Eye (tissue), 1 donor: ENCODE data around the gene NRAP.

Source experiments
- DNase-seq: peaks from one replicate; pipeline ENCODE4 v3.0.0-alpha.2; 2015

Gene NRAP

DNA sequence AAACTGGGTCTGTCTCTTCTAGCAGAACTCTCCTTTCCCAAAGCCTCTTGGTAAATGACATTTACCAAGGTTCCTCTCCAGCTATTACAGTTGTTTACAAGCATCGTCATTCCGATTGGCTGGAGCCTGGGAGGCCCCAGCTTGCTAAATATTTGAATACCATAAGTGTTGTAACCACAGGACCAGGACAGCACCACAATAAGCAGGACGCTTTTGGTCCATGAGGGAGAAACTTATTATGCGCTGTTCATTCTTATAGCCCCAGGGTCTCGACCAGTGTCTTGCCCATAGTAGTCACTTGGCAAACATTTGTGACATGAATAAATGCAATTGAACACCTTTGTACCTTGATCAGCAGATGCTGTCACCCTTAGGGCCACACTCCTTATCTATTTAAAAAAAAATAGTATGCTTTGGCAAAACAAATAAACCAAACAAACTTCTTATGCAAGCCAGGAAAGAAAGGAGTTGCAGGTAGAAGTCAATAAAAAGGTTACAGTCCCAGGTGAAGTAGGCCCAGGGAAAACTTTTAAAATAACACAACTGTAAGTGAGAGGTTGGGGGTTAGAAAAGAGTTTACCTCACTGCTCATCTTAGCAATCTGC lies 32.8 kb downstream of the NRAP start:
- DNase-seq: no peak

DNA sequence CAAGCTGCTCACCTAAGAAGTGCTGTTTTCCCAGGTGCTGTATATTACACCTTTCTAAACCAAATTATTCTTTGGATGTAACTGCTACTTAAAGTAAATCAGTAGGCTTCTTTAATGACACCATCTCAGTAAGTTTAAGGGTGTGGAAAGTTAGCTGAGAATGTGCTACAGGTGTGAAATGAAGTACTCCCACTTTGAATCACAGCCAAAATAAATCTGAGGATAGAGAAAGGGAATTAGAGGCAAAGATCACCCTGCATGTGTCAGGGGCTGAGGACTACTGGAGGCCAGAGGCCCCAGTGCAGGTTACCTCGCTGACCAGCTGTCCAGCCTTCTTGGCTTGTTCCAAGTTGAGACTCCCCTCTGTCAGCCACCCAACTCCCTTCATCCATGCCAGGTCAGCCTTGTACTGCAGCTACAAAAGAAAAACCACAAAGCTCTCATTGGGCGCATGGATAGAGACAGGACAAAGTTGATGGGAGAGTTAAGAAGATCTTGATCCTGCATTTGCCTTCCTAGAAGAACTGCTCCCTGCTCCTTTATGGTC lies 35.2 kb downstream of the NRAP start:
- no peak for DNase-seq

- DNase-seq: no peak
Measured at GRCh38 chr10:113627836-113628235, 36.0 kb downstream of the NRAP start.

DNA sequence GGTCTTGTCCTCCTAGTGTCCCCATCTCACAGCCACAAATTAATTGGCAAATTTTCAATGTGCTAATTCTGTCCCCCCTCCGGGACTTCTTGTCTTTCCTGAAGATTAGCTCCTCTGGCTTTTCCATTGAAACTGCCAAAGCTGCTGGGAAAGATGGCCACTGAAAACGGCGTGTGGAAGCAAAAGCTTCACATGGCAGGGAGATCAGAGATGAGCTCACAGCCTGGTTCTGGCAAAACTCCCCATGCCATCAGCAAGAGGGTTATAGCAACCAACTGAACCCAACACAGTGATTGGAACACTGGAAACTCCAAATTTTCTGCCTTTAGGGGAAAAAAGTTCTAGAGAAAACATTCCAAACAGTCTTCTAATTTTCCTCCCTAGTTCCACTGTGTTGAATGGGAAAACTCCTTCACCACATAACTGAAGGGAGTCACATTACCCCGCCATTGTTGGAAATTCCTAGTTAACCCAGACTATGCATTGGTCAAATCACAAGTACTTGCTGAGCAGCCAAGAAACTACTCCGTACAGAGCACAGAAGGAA lies 37.0 kb downstream of the NRAP start:
- no peak for DNase-seq

DNA sequence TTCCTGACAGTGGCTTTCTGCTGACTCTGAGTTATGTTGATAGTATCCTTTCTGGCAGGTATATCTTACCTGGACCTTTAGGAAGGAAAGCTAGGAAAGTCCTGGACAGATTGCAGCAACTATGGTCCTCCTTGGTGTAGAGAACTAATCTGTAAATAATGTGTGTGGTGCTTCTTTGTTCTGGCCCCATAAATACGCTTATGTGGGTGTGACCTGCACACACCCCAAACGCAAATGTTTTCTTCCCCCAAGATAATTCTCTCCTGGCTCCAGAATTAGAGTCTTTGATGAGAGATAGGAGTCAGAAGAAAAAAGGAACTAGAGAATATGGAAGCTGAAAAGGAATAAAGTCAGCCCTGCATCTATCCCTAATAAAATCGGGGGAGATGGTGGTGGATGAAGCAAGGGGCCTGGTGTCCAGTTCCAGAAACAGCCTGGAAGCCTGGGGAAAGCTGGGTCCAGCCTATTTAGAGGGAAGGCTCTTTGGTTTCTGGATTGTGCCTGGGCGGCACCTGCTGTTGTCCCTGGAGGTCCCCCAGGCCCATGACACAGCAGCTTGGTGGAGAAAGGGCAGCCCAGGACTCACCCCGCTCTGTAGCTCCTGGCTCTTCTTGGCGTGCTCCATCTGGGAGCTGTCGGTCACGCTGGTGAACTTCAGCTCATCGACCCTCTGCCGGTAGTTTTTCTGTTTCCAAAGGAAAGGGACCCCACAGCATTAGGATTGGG lies 38.2 kb downstream of the NRAP start:
- no peak for DNase-seq

DNA sequence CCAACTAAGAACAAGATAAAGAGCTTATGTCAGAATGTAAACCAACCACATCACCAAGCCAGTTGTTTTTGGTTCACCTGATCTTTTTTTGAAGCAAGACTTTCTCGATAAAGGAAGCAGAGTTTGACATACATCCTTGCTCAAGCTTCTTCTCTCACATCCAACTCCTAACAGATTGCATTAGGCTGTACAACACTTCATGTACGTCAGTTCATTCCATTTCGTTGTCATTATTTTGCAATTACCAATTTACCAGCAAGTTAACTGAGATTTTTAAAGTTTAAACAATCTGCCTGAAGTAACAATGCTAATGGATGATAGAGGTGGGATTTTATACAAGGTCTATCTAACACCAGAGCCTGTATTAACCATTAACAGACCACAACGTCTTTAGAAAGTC lies 41.0 kb downstream of the NRAP start:
- no peak for DNase-seq

DNA sequence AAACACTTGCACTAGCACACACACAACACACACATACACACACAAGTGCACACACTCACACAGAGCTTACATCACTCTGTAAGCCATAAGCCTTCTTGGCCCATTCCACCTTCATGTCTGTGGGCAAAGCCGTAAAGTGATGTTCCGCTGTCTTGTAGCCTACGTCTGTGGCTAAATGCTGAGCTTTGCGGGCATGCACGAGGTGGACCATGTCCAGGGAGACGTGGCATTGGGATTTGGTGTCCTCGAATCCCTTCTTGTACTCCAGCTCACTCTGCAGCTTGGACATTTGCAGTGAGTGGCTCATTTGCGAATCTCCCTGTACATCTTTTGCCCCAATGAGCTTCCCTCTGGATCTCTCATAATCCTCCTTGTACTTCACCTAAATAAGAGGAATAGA lies 42.0 kb downstream of the NRAP start:
- DNase-seq: no peak

GRCh38 chr10:113620936-113621335 lies 42.9 kb downstream of the NRAP start:
- DNase-seq: no peak

GRCh38 chr10:113620511-113620910 lies 43.3 kb downstream of the NRAP start:
- DNase-seq: peak; percentile 86

GRCh38 chr10:113619401-113619800 lies 44.4 kb downstream of the NRAP start:
- no peak for DNase-seq

- DNase-seq: no peak
Measured at GRCh38 chr10:113618338-113618737, 45.5 kb downstream of the NRAP start.

- no peak for DNase-seq
Measured at GRCh38 chr10:113617086-113617485, 46.8 kb downstream of the NRAP start.

DNA sequence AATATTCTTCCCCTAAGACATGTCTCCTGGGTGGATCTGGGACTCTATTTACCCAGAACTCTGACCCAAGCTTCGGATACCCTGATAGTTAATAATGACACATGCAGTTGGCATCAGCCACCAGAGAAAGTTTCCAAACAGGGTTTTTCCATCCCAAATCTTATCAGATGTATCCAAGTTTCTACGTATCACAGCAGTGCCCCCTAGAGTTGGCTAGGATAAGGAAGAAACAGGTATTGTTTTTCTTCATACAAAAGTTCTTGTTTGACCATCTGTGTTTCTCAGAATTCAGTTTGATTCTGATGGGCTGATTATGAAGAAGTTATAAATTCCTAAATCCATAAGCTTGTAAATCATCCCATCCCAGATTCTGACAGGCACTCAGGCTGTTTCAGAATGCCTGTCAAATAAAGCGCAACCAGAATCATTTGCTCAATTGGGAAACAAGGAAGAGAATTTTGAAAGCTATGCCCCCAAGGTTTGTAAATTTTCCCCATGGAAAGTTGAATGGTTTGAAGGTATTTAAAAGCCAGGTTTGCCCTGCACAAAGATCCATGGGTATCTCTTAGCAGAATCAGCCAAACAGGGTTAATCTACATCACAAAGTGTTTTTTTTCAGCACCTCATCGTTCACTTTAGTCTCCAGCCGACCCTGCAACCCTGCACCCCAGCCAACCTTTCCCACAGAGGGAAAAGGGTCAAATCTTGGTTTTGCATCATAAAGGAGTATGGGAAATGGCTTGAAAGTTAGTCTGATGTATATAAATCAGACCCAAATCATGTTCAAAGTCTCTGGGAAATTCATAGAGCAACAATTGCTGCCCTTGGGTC lies 47.4 kb downstream of the NRAP start:
- no peak for DNase-seq

- DNase-seq: no peak
Measured at GRCh38 chr10:113613977-113614690, 49.7 kb downstream of the NRAP start.

- DNase-seq: no peak
Measured at GRCh38 chr10:113613427-113613826, 50.4 kb downstream of the NRAP start.

DNA sequence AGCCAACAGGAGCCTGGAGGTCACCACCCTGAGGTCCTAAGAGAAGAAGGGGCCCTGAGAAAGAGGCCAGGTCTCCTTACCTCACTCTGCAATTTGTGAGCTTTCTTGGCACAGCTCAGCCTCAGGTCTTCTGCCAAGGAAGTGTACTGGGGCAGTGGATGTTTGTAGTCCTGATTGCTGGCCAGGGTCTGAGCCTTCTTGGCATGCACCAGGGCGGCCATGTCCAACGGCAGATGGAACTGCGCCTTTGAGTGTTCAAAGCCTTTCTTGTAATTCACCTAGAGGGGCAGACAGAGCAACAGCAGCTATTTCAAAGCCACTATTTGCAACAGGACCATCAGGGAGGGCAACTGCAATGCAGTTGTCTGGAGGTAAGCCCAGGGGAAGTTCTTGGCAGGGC lies 51.7 kb downstream of the NRAP start:
- DNase-seq: no peak

- peak; percentile 73 for DNase-seq
Measured at GRCh38 chr10:113610631-113611601, 52.9 kb downstream of the NRAP start.

DNA sequence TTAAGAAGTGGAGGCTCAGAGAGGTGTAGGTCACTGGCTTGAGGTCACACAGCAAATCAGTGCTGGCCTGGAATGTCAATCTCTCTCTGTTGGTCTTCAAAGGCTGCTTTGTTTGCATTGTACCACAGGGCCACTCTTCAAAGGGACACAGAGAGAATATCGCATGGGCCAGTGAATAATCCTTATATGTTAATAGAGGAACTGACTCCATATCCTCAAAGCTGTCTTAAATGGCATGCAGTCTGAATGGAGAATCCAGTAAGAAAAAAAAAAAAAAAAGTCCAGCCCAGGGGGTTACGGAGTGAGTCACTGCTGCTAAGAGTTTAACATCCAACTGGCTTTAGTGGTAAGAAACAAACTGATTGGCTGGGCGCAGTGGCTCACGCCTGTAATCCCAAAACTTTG lies 54.1 kb downstream of the NRAP start:
- peak; percentile 43 for DNase-seq

DNA sequence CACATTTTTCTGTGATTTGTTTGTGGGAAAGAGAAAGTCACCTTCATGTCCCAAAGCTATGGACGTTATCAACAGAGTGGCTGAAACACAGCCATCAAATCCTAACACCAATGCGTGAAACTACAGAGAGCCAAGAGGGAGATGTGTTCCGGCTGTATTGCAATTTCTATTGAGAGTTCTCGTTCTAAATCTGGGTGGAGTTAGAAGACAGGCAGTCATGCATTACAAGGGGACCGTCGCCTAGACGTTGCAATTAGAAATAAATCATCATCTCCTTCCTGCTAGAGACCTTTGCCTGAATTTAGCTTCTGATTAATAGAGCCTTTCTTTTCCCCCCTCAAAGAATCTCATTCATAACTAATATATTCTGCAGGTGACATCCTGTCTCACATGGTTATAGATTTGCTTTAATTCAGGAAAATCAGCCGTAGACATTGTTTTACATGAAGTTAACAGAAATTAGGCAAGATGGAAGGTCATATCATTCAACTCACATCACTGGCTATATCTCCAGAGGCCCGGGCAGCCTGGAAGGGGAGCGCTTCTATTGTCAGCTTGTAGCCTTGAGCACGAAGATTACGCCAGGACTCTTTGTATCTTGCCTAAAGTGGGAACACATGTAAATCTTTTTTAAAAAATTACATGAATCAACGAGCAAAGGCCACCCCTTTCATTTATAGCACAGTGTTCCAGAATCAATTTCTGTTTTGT lies 58.4 kb downstream of the NRAP start:
- no peak for DNase-seq

GRCh38 chr10:113604572-113604971 lies 59.3 kb downstream of the NRAP start:
- DNase-seq: no peak
